H1 (cell line): Measurements from ENCODE around the gene TATDN2. TPM values are rescaled to one million over a fixed set of nuclear protein-coding genes. Genes with fewer than 3 reads are reported as not detected.

ENCODE experiments used
- CTCF ChIA-PET: fragments of 300-600 bp; sonication (Branson Sonifier 250); formaldehyde crosslinking; loops from one replicate; lab custom pipeline; 2021; ENCODE audit not compliant: partially characterized antibody; lab: Charles Lee
- POLR2A ChIA-PET: fragments of 300-600 bp; sonication (Branson Sonifier 250); formaldehyde crosslinking; loops from one replicate; lab custom pipeline; 2021; ENCODE audit warnings: inconsistent platforms; ENCODE audit not compliant: partially characterized antibody; lab: Charles Lee
- DNase-seq, 2 experiments: peaks; one replicate each; pipeline versions ENCODE4 v3.0.0 to v3.0.0-alpha.2; 2010 to 2022; ENCODE audit warnings: low spot score in 2 of 2, low read depth in 1 of 2, mixed read lengths in 1 of 2
- FAIRE-seq: peaks from 2 replicates; lab custom pipeline; 2011; peaks lifted over from hg19 to GRCh38; lab: Jason Lieb, UNC
- H2AFZ ChIP-seq: 2 replicates; pipeline ENCODE4 v1.8.1; 2012; ENCODE audit warnings: low read length, inconsistent platforms
- H2AK5ac ChIP-seq: 2 replicates; pipeline ENCODE4 v1.6.1; 2013; ENCODE audit warnings: low read depth, low read length
- H2BK120ac ChIP-seq: replicated peaks from 2 replicates; pipeline ENCODE3; 2013; ENCODE audit warnings: low read depth, low read length, inconsistent platforms
- H2BK12ac ChIP-seq: 2 replicates; pipeline ENCODE4 v1.6.1; 2013; ENCODE audit warnings: low read depth, low read length
- H2BK15ac ChIP-seq: 2 replicates; pipeline ENCODE4 v1.6.1; 2013; ENCODE audit warnings: low read length
- H2BK20ac ChIP-seq: 2 replicates; pipeline ENCODE4 v1.6.1; 2013; ENCODE audit warnings: low read length
- H2BK5ac ChIP-seq: 2 replicates; pipeline ENCODE4 v1.6.1; 2013; ENCODE audit warnings: low read depth, low read length
- H3K14ac ChIP-seq: 2 replicates; pipeline ENCODE4 v1.6.1; 2013; ENCODE audit warnings: inconsistent platforms; ENCODE audit not compliant: insufficient read length
- H3K18ac ChIP-seq: 2 replicates; pipeline ENCODE4 v1.6.1; 2013; ENCODE audit warnings: low read length; ENCODE audit errors: extremely low read depth
- H3K23ac ChIP-seq: 2 replicates; pipeline ENCODE4 v1.6.1; 2013; ENCODE audit warnings: inconsistent platforms; ENCODE audit not compliant: insufficient read length
- H3K23me2 ChIP-seq: 2 replicates; pipeline ENCODE4 v1.6.1; 2013; ENCODE audit warnings: low read depth, low read length
- H3K27ac ChIP-seq: 2 replicates; pipeline ENCODE4 v1.6.1; 2011; ENCODE audit warnings: low read depth, low read length, inconsistent platforms
- H3K27me3 ChIP-seq, 4 experiments: replicated peaks in 1 of 4; 1 replicate in 1 of 4; 2 replicates in 3 of 4; pipeline versions ENCODE4 v1.6.1 to v1.8.1; 2011 to 2013; ENCODE audit warnings: low read length in 3 of 4, mild to moderate bottlenecking in 3 of 4, inconsistent platforms in 2 of 4, mixed read lengths in 2 of 4, moderate library complexity in 1 of 4; ENCODE audit not compliant: control insufficient read depth in 3 of 4, insufficient read depth in 3 of 4; ENCODE audit errors: extremely low read depth in 1 of 4
- H3K36me3 ChIP-seq, 4 experiments: 2 replicates each; pipeline versions ENCODE4 v1.6.1 to v1.8.1; 2011 to 2013; ENCODE audit warnings: mild to moderate bottlenecking in 4 of 4, low read length in 3 of 4, moderate library complexity in 2 of 4, control low read depth in 1 of 4, inconsistent platforms in 1 of 4; ENCODE audit not compliant: insufficient read depth in 4 of 4, control insufficient read depth in 2 of 4
- H3K4ac ChIP-seq: replicated peaks from 2 replicates; pipeline ENCODE3; 2013; ENCODE audit warnings: low read length, low read depth, mixed read lengths, inconsistent platforms; ENCODE audit not compliant: insufficient read length
- H3K4me1 ChIP-seq, 4 experiments: replicated peaks in 1 of 4; 1 replicate in 1 of 4; 2 replicates in 3 of 4; pipeline versions ENCODE4 v1.6.1 to v1.8.1; 2011 to 2013; ENCODE audit warnings: low read length in 3 of 4, inconsistent platforms in 2 of 4, mixed read lengths in 1 of 4; ENCODE audit not compliant: insufficient read depth in 4 of 4, control insufficient read depth in 3 of 4
- H3K4me2 ChIP-seq, 2 experiments: 2 replicates each; pipeline versions ENCODE4 v1.6.1 to v1.8.1; 2011 to 2013; ENCODE audit warnings: low read depth in 2 of 2, low read length in 2 of 2, control low read depth in 1 of 2, inconsistent platforms in 1 of 2, mild to moderate bottlenecking in 1 of 2; ENCODE audit not compliant: insufficient read depth in 1 of 2
- H3K4me3 ChIP-seq, 4 experiments: fragments of 200-600, 300-600 bp in 1 of 4; sonication (generic), shearing (Covaris generic), sonication (Bioruptor Twin) in 1 of 4; 2 replicates each; pipeline versions ENCODE4 v1.5.1 to v1.8.1; 2011 to 2016; ENCODE audit warnings: low read length in 4 of 4, low read depth in 3 of 4, control low read depth in 2 of 4, inconsistent platforms in 2 of 4, mild to moderate bottlenecking in 2 of 4, mixed read lengths in 1 of 4, moderate library complexity in 1 of 4; ENCODE audit not compliant: insufficient read depth in 2 of 4; ENCODE audit errors: extremely low read depth in 1 of 4
- H3K56ac ChIP-seq: replicated peaks from 2 replicates; pipeline ENCODE3; 2013; ENCODE audit warnings: low read depth, mild to moderate bottlenecking, mixed read lengths, low read length, inconsistent platforms; ENCODE audit not compliant: insufficient read length
- H3K79me1 ChIP-seq: 2 replicates; pipeline ENCODE4 v1.6.1; 2013; ENCODE audit warnings: low read depth, low read length, control low read depth
- H3K79me2 ChIP-seq, 2 experiments: 2 replicates each; pipeline versions ENCODE4 v1.6.1 to v1.8.1; 2012 to 2013; ENCODE audit warnings: low read length in 2 of 2, mild to moderate bottlenecking in 2 of 2, inconsistent platforms in 1 of 2; ENCODE audit not compliant: insufficient read depth in 2 of 2, control insufficient read depth in 1 of 2
- H3K9ac ChIP-seq, 4 experiments: replicated peaks in 1 of 4; 1 replicate in 1 of 4; 2 replicates in 3 of 4; pipeline versions ENCODE4 v1.6.1 to v1.8.1; 2011 to 2013; ENCODE audit warnings: low read depth in 3 of 4, low read length in 3 of 4, control low read depth in 2 of 4, mild to moderate bottlenecking in 2 of 4, moderate library complexity in 2 of 4, inconsistent platforms in 1 of 4; ENCODE audit errors: extremely low read depth in 1 of 4
- H3K9me3 ChIP-seq, 2 experiments: 2 replicates each; pipeline versions ENCODE4 v1.6.1 to v1.8.1; 2012 to 2013; ENCODE audit warnings: mild to moderate bottlenecking in 2 of 2, moderate library complexity in 2 of 2, control low read depth in 1 of 2, inconsistent platforms in 1 of 2, low read depth in 1 of 2, low read length in 1 of 2, mixed read lengths in 1 of 2; ENCODE audit not compliant: insufficient read depth in 2 of 2
- H4K20me1 ChIP-seq, 2 experiments: replicated peaks in 1 of 2; 2 replicates each; pipeline versions ENCODE3 to v1.8.1; 2011 to 2013; ENCODE audit warnings: inconsistent platforms in 2 of 2, low read length in 2 of 2, mild to moderate bottlenecking in 1 of 2; ENCODE audit not compliant: insufficient read depth in 2 of 2, control insufficient read depth in 1 of 2
- H4K5ac ChIP-seq: 2 replicates; pipeline ENCODE4 v1.6.1; 2013; ENCODE audit warnings: low read length, low read depth, mixed read lengths, inconsistent platforms; ENCODE audit not compliant: insufficient read length
- H4K8ac ChIP-seq: 2 replicates; pipeline ENCODE4 v1.8.0; 2013; ENCODE audit warnings: mild to moderate bottlenecking, moderate library complexity, low read length, inconsistent platforms; ENCODE audit not compliant: insufficient read depth; ENCODE audit errors: extremely low read depth
- H4K91ac ChIP-seq: replicated peaks from 2 replicates; pipeline ENCODE3; 2013; ENCODE audit warnings: low read length, mixed read lengths, inconsistent platforms; ENCODE audit not compliant: insufficient read length
- BCL11A ChIP-seq, 2 experiments: IDR thresholded peaks; one replicate each; pipeline ENCODE4 v1.6.1; 2011; ENCODE audit warnings: low read depth in 2 of 2, low read length in 2 of 2, mild to moderate bottlenecking in 2 of 2
- YY1 ChIP-seq: IDR thresholded peaks from 2 replicates; pipeline ENCODE4 v1.6.1; 2011; ENCODE audit warnings: low read depth, mild to moderate bottlenecking, low read length
- WGBS, 2 experiments: shearing (Covaris generic) in 1 of 2; methylation state at CpG; one replicate each; pipeline versions ENCODE4 v1.1.6 to v1.1.7; 2013 to 2015; ENCODE audit warnings: low lambda C conversion rate in 2 of 2, mixed read lengths in 2 of 2, inconsistent platforms in 1 of 2, low coverage in 1 of 2, missing lambda C conversion rate in 1 of 2; ENCODE audit not compliant: insufficient replicate concordance in 2 of 2, insufficient coverage in 1 of 2, insufficient read length in 1 of 2; ENCODE audit errors: extremely low coverage in 1 of 2, missing lambda C conversion rate in 1 of 2; 5-methylcytosine and 5-hydroxymethylcytosine counted together
- polyA plus RNA-seq, 7 experiments: library from polyadenylated mRNA; depleted of rRNA in 3 of 7; stranded (reverse) in 5 of 7; unstranded in 2 of 7; fragments of >200 nt in 5 of 7; fragments of 200-250 nt in 2 of 7; gene quantifications; 1 replicate in 5 of 7; 2 replicates in 1 of 7; 4 replicates in 1 of 7; pipeline versions ENCODE4 v1.2.1 to v1.2.3, GENCODE V29; 2011 to 2013; ENCODE audit warnings: missing spikeins in 2 of 7, mixed read lengths in 2 of 7
- total RNA-seq: library from RNA; stranded (reverse); fragmentation: NEBNext Ultra II Directional; extraction: Animal tissue kit (Norgen Biotek cat#: 25700); gene quantifications from 2 replicates; pipeline ENCODE4 v1.2.1, GENCODE V29; 2021

The TATDN2 gene
- total and polyA plus RNA-seq, 2 of the 8 experiments (the other 6 are each of a cell fraction or from before 2014, with no cell fraction given): 12.1 to 34.8 TPM

GRCh38 chr3:10273702-10274305 is 25.5 kb downstream of the TATDN2 start:
- no peak overlapping the region for H2BK20ac ChIP-seq
- H2AFZ ChIP-seq: no peak overlapping the region
- peaks cover 9% of the 10 kb centered on the region for H3K79me1 ChIP-seq
- H3K4me1 ChIP-seq: no peaks in the 10 kb centered on the region
- WGBS, 2 experiments: 77% methylated on average over 1 of the region's 1 CpG; no CpG with 5 or more reads in 1 of the 2 experiments
- no peak overlapping the region for H3K4ac ChIP-seq
- no peak overlapping the region for H4K5ac ChIP-seq
- no peak overlapping the region for H3K56ac ChIP-seq
- no peak overlapping the region for H3K27ac ChIP-seq
- peaks cover 0 to 14% of the 10 kb centered on the region in 2 experiments for H4K20me1 ChIP-seq
- H2BK120ac ChIP-seq: no peak overlapping the region
- H3K9me3 ChIP-seq: no peaks in the 10 kb centered on the region
- H4K91ac ChIP-seq: no peak overlapping the region
- H2BK15ac ChIP-seq: no peak overlapping the region
- no peak overlapping the region for H3K4me2 ChIP-seq
- H3K18ac ChIP-seq: no peak overlapping the region
- POLR2A ChIA-PET: interaction anchor here (0.8 to 1.0 kb wide), 2 partner anchors 10 to 24 kb away, joined by 3 to 5 read pairs; no protein-coding TSS in a partner anchor
- no peak overlapping the region for H4K8ac ChIP-seq
- H3K14ac ChIP-seq: no peak overlapping the region
- no peaks in the 10 kb centered on the region for H3K27me3 ChIP-seq
- peaks cover 9 to 22% (median 15%) of the 10 kb centered on the region in 4 experiments; a peak in 7 of 8 replicates for H3K36me3 ChIP-seq
- FAIRE-seq: no peak
- peaks cover 0 to 36% of the 10 kb centered on the region in 2 experiments; a peak in 2 of 4 replicates for H3K79me2 ChIP-seq
- no peak for DNase-seq
- H3K4me3 ChIP-seq: no peak overlapping the region
- H2AK5ac ChIP-seq: no peak overlapping the region
- no peak overlapping the region for H2BK5ac ChIP-seq
- no peak overlapping the region for H3K9ac ChIP-seq
- no peak overlapping the region for H3K23ac ChIP-seq
- no peak overlapping the region for H2BK12ac ChIP-seq
- CTCF ChIA-PET: interaction anchor here (1.0 to 5.2 kb wide), 5 partner anchors 10 to 29 kb away, joined by 3 to 29 read pairs (median 7); no protein-coding TSS in a partner anchor
- TF ChIP-seq BCL11A (IDR thresholded peaks at IDR 0.05; ENCODE audit: low read depth in 2 of 2, low read length in 2 of 2) (no peak), YY1 (no peak)
- H3K23me2 ChIP-seq: no peaks in the 10 kb centered on the region
